MCF 10A (cell line): ENCODE results near the gene RAB4A. TPM values are rescaled to one million over a fixed set of nuclear protein-coding genes. Genes with fewer than 3 reads are reported as not detected.

ENCODE experiments used
- BruUV-seq: library from RNA; stranded (reverse); fragments of 400-500 nt; replicated peaks from 2 replicates; lab custom pipeline; 2021; lab: Mats Ljungman, UMichigan
- CTCF ChIA-PET: fragments of 300-600 bp; sonication (Branson Sonifier 250); formaldehyde crosslinking; extraction: SDS; loops from one replicate; lab custom pipeline; 2021; ENCODE audit warnings: antibody characterized with exemption, inconsistent platforms; lab: Yijun Ruan, JAX
- POLR2A ChIA-PET: fragments of 300-600, 350-650 bp; sonication (Branson Sonifier 250); formaldehyde crosslinking; extraction: SDS; loops from one replicate; lab custom pipeline; 2020; ENCODE audit warnings: antibody characterized with exemption, inconsistent platforms; lab: Yijun Ruan, JAX
- DNase-seq: peaks from one replicate; pipeline ENCODE4 v3.0.0-alpha.2; 2018; ENCODE audit not compliant: unreplicated experiment
- H3K27ac Mint-ChIP-seq: one replicate; pipeline ENCODE4 v1.8.0; 2022; ENCODE audit warnings: mild to moderate bottlenecking, low read depth, mixed read lengths; ENCODE audit not compliant: unreplicated experiment
- H3K27me3 Mint-ChIP-seq: one replicate; pipeline ENCODE4 v1.8.0; 2022; ENCODE audit warnings: mixed read lengths; ENCODE audit not compliant: insufficient read depth, unreplicated experiment
- H3K36me3 Mint-ChIP-seq: one replicate; pipeline ENCODE4 v1.8.0; 2022; ENCODE audit warnings: mild to moderate bottlenecking, moderate library complexity, mixed read lengths; ENCODE audit not compliant: insufficient read depth, unreplicated experiment
- H3K4me1 Mint-ChIP-seq: one replicate; pipeline ENCODE4 v1.8.0; 2022; ENCODE audit warnings: mixed read lengths; ENCODE audit not compliant: insufficient read depth, unreplicated experiment
- H3K4me3 Mint-ChIP-seq: one replicate; pipeline ENCODE4 v1.8.0; 2022; ENCODE audit warnings: mild to moderate bottlenecking, moderate library complexity, mixed read lengths; ENCODE audit not compliant: unreplicated experiment
- H3K9me3 Mint-ChIP-seq: one replicate; pipeline ENCODE4 v1.8.0; 2022; ENCODE audit warnings: mixed read lengths; ENCODE audit not compliant: unreplicated experiment
- intact Hi-C: fragments of 100-400 bp; cut with micrococcal nuclease; formaldehyde crosslinking; loops from 2 replicates; pipeline ENCODE4 v1.14.1; 2022
- total RNA-seq: library from RNA; stranded (reverse); gene quantifications from 2 replicates; pipeline ENCODE4 v1.2.3, GENCODE V29; 2022
- TF ChIP-seq, protein P1 (sequence below): fragments of 200-600 bp; IDR thresholded peaks from one replicate; pipeline ENCODE4 v1.8.0; 2022; ENCODE audit warnings: antibody characterized with exemption, mild to moderate bottlenecking; ENCODE audit not compliant: unreplicated experiment

Gene RAB4A
- total RNA-seq, 1 experiment from 2014 or later: 87.4 TPM

- no TSS peak for BruUV-seq
- POLR2A ChIA-PET: interaction anchor here (0.6 to 0.8 kb wide), 2 partner anchors 19 to 396 kb away, joined by 3 to 5 read pairs; no protein-coding TSS in a partner anchor
- Mint-ChIP-seq H3K36me3 (peaks cover 59% of the 10 kb centered on the region), H3K4me1 (no peaks in the 10 kb centered on the region), H3K4me3 (no peak overlapping the region), H3K9me3 (no peaks in the 10 kb centered on the region), H3K27ac (no peak overlapping the region), H3K27me3 (no peaks in the 10 kb centered on the region)
- DNase-seq: no peak
- intact Hi-C loops: no loop called here
- CTCF ChIA-PET: interaction anchor here (0.6 to 0.7 kb wide), 4 partner anchors 344 to 1150 kb away, joined by 3 read pairs; no protein-coding TSS in a partner anchor
- TF ChIP-seq, protein P1, sequence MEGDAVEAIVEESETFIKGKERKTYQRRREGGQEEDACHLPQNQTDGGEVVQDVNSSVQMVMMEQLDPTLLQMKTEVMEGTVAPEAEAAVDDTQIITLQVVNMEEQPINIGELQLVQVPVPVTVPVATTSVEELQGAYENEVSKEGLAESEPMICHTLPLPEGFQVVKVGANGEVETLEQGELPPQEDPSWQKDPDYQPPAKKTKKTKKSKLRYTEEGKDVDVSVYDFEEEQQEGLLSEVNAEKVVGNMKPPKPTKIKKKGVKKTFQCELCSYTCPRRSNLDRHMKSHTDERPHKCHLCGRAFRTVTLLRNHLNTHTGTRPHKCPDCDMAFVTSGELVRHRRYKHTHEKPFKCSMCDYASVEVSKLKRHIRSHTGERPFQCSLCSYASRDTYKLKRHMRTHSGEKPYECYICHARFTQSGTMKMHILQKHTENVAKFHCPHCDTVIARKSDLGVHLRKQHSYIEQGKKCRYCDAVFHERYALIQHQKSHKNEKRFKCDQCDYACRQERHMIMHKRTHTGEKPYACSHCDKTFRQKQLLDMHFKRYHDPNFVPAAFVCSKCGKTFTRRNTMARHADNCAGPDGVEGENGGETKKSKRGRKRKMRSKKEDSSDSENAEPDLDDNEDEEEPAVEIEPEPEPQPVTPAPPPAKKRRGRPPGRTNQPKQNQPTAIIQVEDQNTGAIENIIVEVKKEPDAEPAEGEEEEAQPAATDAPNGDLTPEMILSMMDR: no peak
Measured at GRCh38 chr1:229318056-229318455, 47.1 kb downstream of the RAB4A start.

DNA sequence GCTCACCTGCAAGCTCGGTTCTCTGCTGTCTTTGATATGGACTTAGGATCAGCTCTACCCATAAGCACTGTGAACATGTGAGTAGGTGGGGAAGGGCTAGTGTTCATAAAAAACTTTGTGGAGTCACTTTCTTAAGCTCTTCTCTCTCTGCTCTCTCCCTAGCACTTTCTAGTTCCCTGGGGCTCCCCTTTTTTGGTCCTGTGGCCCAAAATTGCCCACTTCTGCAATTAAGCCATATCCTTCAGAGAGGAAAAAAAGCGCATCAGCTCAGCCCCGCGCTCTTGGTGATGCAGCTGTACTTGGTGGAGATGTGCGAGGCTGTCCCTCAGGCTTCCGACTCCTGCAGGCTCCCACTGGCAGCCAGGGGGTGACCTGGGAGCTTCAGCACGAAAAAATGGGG, 48.6 kb downstream of the RAB4A start:
- no peaks in the 10 kb centered on the region for H3K27me3 Mint-ChIP-seq
- no TSS peak for BruUV-seq
- no peaks in the 10 kb centered on the region for H3K9me3 Mint-ChIP-seq
- H3K36me3 Mint-ChIP-seq: peaks cover 64% of the 10 kb centered on the region
- ChIA-PET POLR2A (interaction anchor here (0.6 to 1.2 kb wide), 3 partner anchors 14 to 64 kb away, joined by 3 to 5 read pairs (median 3); no protein-coding TSS in a partner anchor), CTCF (interaction anchor here (0.8 to 1.7 kb wide), 4 partner anchors 64 to 206 kb away, joined by 3 to 5 read pairs (median 4); no protein-coding TSS in a partner anchor)
- TF ChIP-seq, protein P1: no peak
- H3K4me1 Mint-ChIP-seq: no peaks in the 10 kb centered on the region
- no peak overlapping the region for H3K27ac Mint-ChIP-seq
- intact Hi-C loops: no loop called here
- no peak overlapping the region for H3K4me3 Mint-ChIP-seq
- DNase-seq: no peak

DNA sequence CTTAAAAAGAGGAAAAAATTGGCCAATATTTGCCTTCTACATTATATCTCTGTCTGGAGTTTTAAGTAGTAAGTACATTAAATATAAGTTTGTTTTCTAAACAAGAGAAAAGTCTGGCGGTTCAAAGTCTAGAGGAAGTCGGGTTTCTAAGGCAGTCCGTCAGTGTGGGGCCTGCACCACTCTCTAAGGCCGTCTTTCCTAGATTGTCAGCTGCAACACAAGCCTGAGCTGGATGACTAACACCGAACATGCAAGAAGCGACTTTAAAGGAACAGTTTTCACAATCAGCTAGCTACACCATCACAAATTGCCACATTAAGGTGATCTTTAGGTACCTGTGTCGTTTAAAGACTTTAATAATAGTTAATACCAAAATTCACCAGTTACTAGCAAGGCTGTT, 52.3 kb downstream of the RAB4A start:
- H3K4me1 Mint-ChIP-seq: no peaks in the 10 kb centered on the region
- ChIA-PET CTCF (no interaction called here), POLR2A (interaction anchor here (0.5 kb wide), 1 partner anchor 279 kb away, joined by 4 read pairs; no protein-coding TSS in a partner anchor)
- intact Hi-C loops: no loop called here
- no peaks in the 10 kb centered on the region for H3K9me3 Mint-ChIP-seq
- no peak overlapping the region for H3K4me3 Mint-ChIP-seq
- H3K27me3 Mint-ChIP-seq: no peaks in the 10 kb centered on the region
- H3K36me3 Mint-ChIP-seq: peaks cover 75% of the 10 kb centered on the region
- TF ChIP-seq, protein P1: no peak
- no TSS peak for BruUV-seq
- no peak overlapping the region for H3K27ac Mint-ChIP-seq
- DNase-seq: no peak

DNA sequence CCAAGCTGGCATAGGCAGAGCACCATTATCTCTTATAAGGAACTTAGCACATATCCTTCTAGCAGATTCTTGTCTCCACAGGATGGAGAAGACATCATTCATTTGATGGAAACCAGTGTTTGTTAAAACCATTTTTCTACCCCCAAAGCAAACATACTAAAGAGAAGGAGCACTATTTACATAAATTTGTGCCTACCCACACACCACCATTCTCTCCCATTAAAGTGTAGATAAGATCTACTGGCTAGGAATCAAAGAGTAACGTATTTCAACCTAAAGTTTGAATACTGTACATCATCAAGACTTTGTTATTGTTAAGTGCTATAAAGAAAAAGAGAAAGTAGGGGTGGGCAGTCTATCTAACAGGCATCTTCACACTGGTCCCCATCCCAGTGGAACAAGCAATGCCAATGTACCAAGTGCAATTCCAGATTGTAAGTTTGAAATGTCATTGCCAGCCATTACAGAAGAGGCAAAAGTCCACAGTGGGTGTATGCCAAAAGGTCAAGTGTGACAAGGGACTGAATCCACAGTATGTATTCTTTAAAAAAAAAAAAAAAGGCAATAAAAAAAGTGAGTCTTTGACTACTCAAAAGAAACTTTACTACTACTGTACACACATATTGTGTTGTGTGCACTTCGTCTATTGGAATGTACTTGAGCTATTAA, 53.1 kb downstream of the RAB4A start:
- intact Hi-C loops: no loop called here
- H3K9me3 Mint-ChIP-seq: no peaks in the 10 kb centered on the region
- H3K27me3 Mint-ChIP-seq: no peaks in the 10 kb centered on the region
- no peak overlapping the region for H3K4me3 Mint-ChIP-seq
- H3K36me3 Mint-ChIP-seq: peaks cover 72% of the 10 kb centered on the region
- no peaks in the 10 kb centered on the region for H3K4me1 Mint-ChIP-seq
- no peak overlapping the region for H3K27ac Mint-ChIP-seq
- BruUV-seq: no TSS peak
- CTCF ChIA-PET: interaction anchor here (0.7 kb wide), 1 partner anchor 36 kb away, joined by 3 read pairs; no protein-coding TSS in a partner anchor
- TF ChIP-seq, protein P1: no peak
- DNase-seq: no peak
- POLR2A ChIA-PET: interaction anchor here (0.8 to 2.2 kb wide), 5 partner anchors 13 to 57 kb away, joined by 3 to 10 read pairs (median 5); partner anchors contain the start of gene RAB4A
